K562 (cell line): Measurements from ENCODE around the gene PEPD. TPM values are rescaled to one million over a fixed set of nuclear protein-coding genes. Genes with fewer than 3 reads are reported as not detected.

Experiments
- CTBP1 ChIP-seq: fragments of 450-650 bp; IDR thresholded peaks from 2 replicates; pipeline ENCODE4 v1.6.1; 2016; ENCODE audit warnings: borderline replicate concordance
- EP400 ChIP-seq: fragments of 450-650 bp; IDR thresholded peaks from 2 replicates; pipeline ENCODE4 v1.6.1; 2017; ENCODE audit warnings: antibody characterized with exemption, mild to moderate bottlenecking, moderate library complexity
- ESRRA ChIP-seq: fragments of 450-650 bp; IDR thresholded peaks from 2 replicates; pipeline ENCODE4 v1.6.1; 2014; ENCODE audit warnings: low read depth, mild to moderate bottlenecking, moderate library complexity, borderline replicate concordance
- IRF9 ChIP-seq: fragments of 450-650 bp; IDR thresholded peaks from 2 replicates; pipeline ENCODE4 v1.6.1; 2016; ENCODE audit warnings: missing biosample characterization, missing genetic modification characterization
- PTTG1 ChIP-seq: fragments of 450-650 bp; IDR thresholded peaks from 2 replicates; pipeline ENCODE4 v1.6.1; 2016; ENCODE audit warnings: low read depth, mild to moderate bottlenecking, missing genetic modification characterization, missing compliant biosample characterization
- REST ChIP-seq, 2 experiments: fragments of 450-650 bp; formaldehyde crosslinking in 1 of 2; IDR thresholded peaks; 2 replicates each; pipeline versions ENCODE4 v1.4.0 to v1.6.1; 2014 to 2020; ENCODE audit warnings: mild to moderate bottlenecking in 2 of 2, borderline replicate concordance in 1 of 2, low read depth in 1 of 2
- ZBTB26 ChIP-seq: fragments of 450-650 bp; formaldehyde crosslinking; IDR thresholded peaks from 2 replicates; pipeline ENCODE4 v1.4.0; 2022; ENCODE audit warnings: missing genetic modification characterization
- polyA plus RNA-seq, 8 experiments: library from polyadenylated mRNA; depleted of rRNA in 4 of 8; stranded (reverse) in 5 of 8; unstranded in 3 of 8; fragments of >200 nt; fragmentation: Nextera tagmentation in 2 of 8; fragmentation: Illumina TruSeq in 1 of 8; extraction: Ambion mirVana in 2 of 8; extraction: Trizol in 1 of 8; gene quantifications; 2 replicates each; pipeline versions ENCODE4 v1.2.1 to v1.2.3, GENCODE V29; 2011 to 2014; ENCODE audit warnings: inconsistent platforms in 1 of 8, missing spikeins in 1 of 8
- total RNA-seq, 7 experiments: library from RNA; depleted of rRNA in 6 of 7; stranded (reverse); fragments of >200 nt in 6 of 7; fragmentation: Illumina TruSeq in 2 of 7; extraction: Trizol in 2 of 7; gene quantifications; 2 replicates each; pipeline versions ENCODE4 v1.2.1 to v1.2.3, GENCODE V29; 2011 to 2021; ENCODE audit warnings: low replicate concordance in 1 of 7

The PEPD gene
- total and polyA plus RNA-seq, 9 of the 15 experiments (the other 6 are each of a cell fraction or from before 2014, with no cell fraction given): 1.3 to 19.2 (median 16.0) TPM

GRCh38 chr19:33348301-33349010 is 173.1 kb downstream of the PEPD start (continued):
- TF ChIP-seq REST (IDR thresholded peaks at IDR 0.05; ENCODE audit: borderline replicate concordance) (peak; percentile 74), REST (CRISPR knock-in tag; IDR thresholded peaks at IDR 0.05; ENCODE audit: low read depth) (no peak), ESRRA (peak; percentile 85; the same call in 1 of the 2 replicates), ZBTB26 (CRISPR knock-in tag) (no peak), CTBP1 (peak; percentile 67; the same call in 1 of the 2 replicates), EP400 (no peak), PTTG1 (tag) (no peak), IRF9 (tag) (0 out of 2 replicates have a peak, but pooled peaks have one; percentile 42)
